Neutrophil (primary cell): ENCODE measurements around the gene SLC4A2.

Experiments used
- H3K27ac ChIP-seq: fragments of 200-600 bp; sonication (generic); 2 replicates; pipeline ENCODE4 v1.5.1; 2016; ENCODE audit warnings: mild to moderate bottlenecking, moderate library complexity
- H3K27me3 ChIP-seq: fragments of 200-600 bp; sonication (generic); 2 replicates; pipeline ENCODE4 v1.6.0; 2016; ENCODE audit warnings: mild to moderate bottlenecking
- H3K36me3 ChIP-seq: fragments of 200-600 bp; sonication (generic); 2 replicates; pipeline ENCODE4 v1.5.1; 2017
- H3K4me1 ChIP-seq, 2 experiments: fragments of 200-600 bp in 1 of 2; sonication (generic) in 1 of 2; 1 replicate in 1 of 2; 2 replicates in 1 of 2; pipeline versions ENCODE4 v1.5.1 to v1.6.1; 2013 to 2016; ENCODE audit warnings: low read depth in 1 of 2, low read length in 1 of 2, mild to moderate bottlenecking in 1 of 2, moderate library complexity in 1 of 2; ENCODE audit not compliant: control insufficient read depth in 1 of 2, insufficient read depth in 1 of 2
- H3K4me3 ChIP-seq, 2 experiments: fragments of 200-600 bp in 1 of 2; sonication (generic) in 1 of 2; 1 replicate in 1 of 2; 2 replicates in 1 of 2; pipeline ENCODE4 v1.5.1; 2013 to 2016; ENCODE audit warnings: low read depth in 1 of 2, low read length in 1 of 2, mild to moderate bottlenecking in 1 of 2, moderate library complexity in 1 of 2
- H3K9me3 ChIP-seq: fragments of 200-600 bp; sonication (generic); 2 replicates; pipeline ENCODE4 v1.5.1; 2016
- CTCF ChIP-seq: fragments of 200-600 bp; sonication (generic); IDR thresholded peaks from 2 replicates; pipeline ENCODE4 v1.5.1; 2016; ENCODE audit warnings: antibody characterized with exemption

The SLC4A2 gene

GRCh38 chr7:151062399-151063211, 3.2 kb downstream of the SLC4A2 start:
- Histone ChIP-seq H3K27ac (no peak overlapping the region), H3K4me3 (no peak overlapping the region), H3K9me3 (no peaks in the 10 kb centered on the region), H3K27me3 (no peaks in the 10 kb centered on the region), H3K36me3 (peaks cover 38% of the 10 kb centered on the region), H3K4me1 (peaks cover 24 to 27% of the 10 kb centered on the region in 2 experiments)
- TF ChIP-seq CTCF, result no peak

GRCh38 chr7:151063212-151063561, 3.8 kb downstream of the SLC4A2 start:
- Histone ChIP-seq H3K9me3 (no peaks in the 10 kb centered on the region), H3K27ac (no peak overlapping the region), H3K36me3 (peaks cover 44% of the 10 kb centered on the region), H3K27me3 (no peaks in the 10 kb centered on the region), H3K4me3 (no peak overlapping the region), H3K4me1 (peaks cover 22 to 25% of the 10 kb centered on the region in 2 experiments)
- TF ChIP-seq CTCF, result no peak

GRCh38 chr7:151064454-151064853, 5.1 kb downstream of the SLC4A2 start:
- H3K27ac ChIP-seq, result no peak overlapping the region
- H3K27me3 ChIP-seq, result no peaks in the 10 kb centered on the region
- H3K4me3 ChIP-seq, result no peak overlapping the region
- no peaks in the 10 kb centered on the region for H3K9me3 ChIP-seq
- TF ChIP-seq CTCF, result no peak
- peaks cover 55% of the 10 kb centered on the region for H3K36me3 ChIP-seq
- H3K4me1 ChIP-seq, result peaks cover 12 to 14% of the 10 kb centered on the region in 2 experiments

GRCh38 chr7:151064993-151065392, 5.6 kb downstream of the SLC4A2 start:
- H3K4me3 ChIP-seq, result no peak overlapping the region
- H3K27me3 ChIP-seq, result no peaks in the 10 kb centered on the region
- no peak for TF ChIP-seq CTCF
- H3K9me3 ChIP-seq, result no peaks in the 10 kb centered on the region
- no peak overlapping the region for H3K27ac ChIP-seq
- H3K4me1 ChIP-seq, result peaks cover 8 to 11% of the 10 kb centered on the region in 2 experiments
- peaks cover 61% of the 10 kb centered on the region for H3K36me3 ChIP-seq

GRCh38 chr7:151065516-151065915, 6.1 kb downstream of the SLC4A2 start:
- H3K9me3 ChIP-seq, result no peaks in the 10 kb centered on the region
- TF ChIP-seq CTCF, result no peak
- no peak overlapping the region for H3K4me3 ChIP-seq
- no peak overlapping the region for H3K27ac ChIP-seq
- H3K36me3 ChIP-seq, result peaks cover 66% of the 10 kb centered on the region
- no peaks in the 10 kb centered on the region for H3K27me3 ChIP-seq
- H3K4me1 ChIP-seq, result peaks cover 3 to 6% of the 10 kb centered on the region in 2 experiments
